DOHH2 (cell line): ENCODE measurements around the gene CILP.

Experiments used
- H3F3A ChIP-seq: fragments of 200-600 bp; sonication (generic), shearing (Covaris generic); 2 replicates; pipeline ENCODE4 v1.6.0; 2016; ENCODE audit warnings: antibody characterized with exemption, mild to moderate bottlenecking; ENCODE audit not compliant: control insufficient read depth, insufficient read depth
- H3K27ac ChIP-seq: fragments of 200-600 bp; sonication (generic); 2 replicates; pipeline ENCODE4 v1.5.1; 2014; ENCODE audit warnings: low read depth, mild to moderate bottlenecking, low read length, moderate library complexity
- H3K27me3 ChIP-seq: fragments of 200-600 bp; sonication (generic); 2 replicates; pipeline ENCODE4 v1.6.1; 2014; ENCODE audit warnings: mild to moderate bottlenecking, low read length, mixed read lengths; ENCODE audit not compliant: control insufficient read depth
- H3K36me3 ChIP-seq: fragments of 200-600 bp; sonication (generic); 2 replicates; pipeline ENCODE4 v1.6.1; 2014; ENCODE audit warnings: mild to moderate bottlenecking, low read length, moderate library complexity, mixed read lengths; ENCODE audit not compliant: control insufficient read depth
- H3K4me1 ChIP-seq: fragments of 200-600 bp; sonication (generic); 2 replicates; pipeline ENCODE4 v1.6.1; 2014; ENCODE audit warnings: mild to moderate bottlenecking, low read length, mixed read lengths; ENCODE audit not compliant: control insufficient read depth
- H3K4me2 ChIP-seq: fragments of 200-600 bp; sonication (generic); 2 replicates; pipeline ENCODE4 v1.6.0; 2014; ENCODE audit warnings: mild to moderate bottlenecking, low read length, moderate library complexity
- H3K4me3 ChIP-seq: fragments of 200-600 bp; sonication (generic); 2 replicates; pipeline ENCODE4 v1.5.1; 2014; ENCODE audit warnings: mild to moderate bottlenecking, low read length, mixed read lengths
- H3K79me2 ChIP-seq: fragments of 200-600 bp; sonication (generic); 2 replicates; pipeline ENCODE4 v1.6.1; 2014; ENCODE audit warnings: mild to moderate bottlenecking, low read length, mixed read lengths; ENCODE audit not compliant: control insufficient read depth
- H3K9me2 ChIP-seq: fragments of 200-600 bp; sonication (generic); replicated peaks from 2 replicates; pipeline ENCODE4 v1.6.1; 2014; ENCODE audit warnings: mild to moderate bottlenecking, low read length, mixed read lengths; ENCODE audit not compliant: control insufficient read depth
- H3K9me3 ChIP-seq: fragments of 200-600 bp; sonication (generic); 2 replicates; pipeline ENCODE4 v1.6.1; 2014; ENCODE audit warnings: antibody characterized with exemption, low read length, mixed read lengths; ENCODE audit not compliant: control insufficient read depth, insufficient read depth
- H4K20me1 ChIP-seq: fragments of 200-600 bp; sonication (generic); 2 replicates; pipeline ENCODE4 v1.6.0; 2014; ENCODE audit warnings: low read depth, mild to moderate bottlenecking, antibody characterized with exemption, low read length, moderate library complexity; ENCODE audit not compliant: control insufficient read depth, insufficient read depth
- CTCF ChIP-seq: fragments of 200-600 bp; sonication (generic); IDR thresholded peaks from one replicate; pipeline ENCODE4 v1.5.1; 2014; ENCODE audit warnings: antibody characterized with exemption, mild to moderate bottlenecking, low read depth, low read length; ENCODE audit not compliant: poor library complexity, severe bottlenecking
- EZH2phosphoT487 ChIP-seq: fragments of 200-600 bp; sonication (generic); IDR thresholded peaks from 2 replicates; pipeline ENCODE4 v1.6.1; 2017; ENCODE audit warnings: borderline replicate concordance, mild to moderate bottlenecking, antibody characterized with exemption, low read length, moderate library complexity, mixed read lengths

CILP gene

GRCh38 chr15:65180167-65180566 is 31.1 kb downstream of the CILP start:
- Histone ChIP-seq H3K9me3 (no peaks in the 10 kb centered on the region), H3K4me3 (no peak overlapping the region), H3K27ac (no peak overlapping the region), H3K36me3 (peaks cover 73% of the 10 kb centered on the region), H3K4me1 (peaks cover 8% of the 10 kb centered on the region), H3F3A (peaks cover 7% of the 10 kb centered on the region; the same call in 1 of the 2 replicates), H4K20me1 (no peaks in the 10 kb centered on the region), H3K9me2 (no peaks in the 10 kb centered on the region), H3K27me3 (no peaks in the 10 kb centered on the region), H3K4me2 (no peak overlapping the region), H3K79me2 (peaks cover 81% of the 10 kb centered on the region)
- TF ChIP-seq EZH2phosphoT487: no peak
- no peak for TF ChIP-seq CTCF

GRCh38 chr15:65177901-65178300 is 33.4 kb downstream of the CILP start:
- Histone ChIP-seq H3F3A (peaks cover 7% of the 10 kb centered on the region; the same call in 1 of the 2 replicates), H3K79me2 (peaks cover 73% of the 10 kb centered on the region), H3K27me3 (no peaks in the 10 kb centered on the region), H4K20me1 (no peaks in the 10 kb centered on the region), H3K27ac (no peak overlapping the region), H3K4me3 (no peak overlapping the region), H3K4me1 (peaks cover 9% of the 10 kb centered on the region), H3K9me3 (no peaks in the 10 kb centered on the region), H3K9me2 (no peaks in the 10 kb centered on the region), H3K4me2 (no peak overlapping the region), H3K36me3 (peaks cover 76% of the 10 kb centered on the region)
- TF ChIP-seq EZH2phosphoT487: no peak
- no peak for TF ChIP-seq CTCF

- Histone ChIP-seq H3K27ac (no peak overlapping the region), H3K9me2 (no peaks in the 10 kb centered on the region), H3K79me2 (peaks cover 68% of the 10 kb centered on the region), H3K4me2 (no peak overlapping the region), H3K4me1 (peaks cover 3% of the 10 kb centered on the region; the same call in 1 of the 2 replicates), H3K9me3 (no peaks in the 10 kb centered on the region), H3K27me3 (no peaks in the 10 kb centered on the region), H3F3A (peaks cover 5% of the 10 kb centered on the region; the same call in 1 of the 2 replicates), H3K36me3 (peaks cover 84% of the 10 kb centered on the region), H4K20me1 (no peaks in the 10 kb centered on the region), H3K4me3 (no peak overlapping the region)
- no peak for TF ChIP-seq CTCF
- no peak for TF ChIP-seq EZH2phosphoT487
These were observed 35.2 kb downstream of the CILP start for GRCh38 chr15:65176056-65176455.

GRCh38 chr15:65175511-65175910 is 35.8 kb downstream of the CILP start:
- H3K79me2 ChIP-seq: peaks cover 64% of the 10 kb centered on the region
- peaks cover 84% of the 10 kb centered on the region for H3K36me3 ChIP-seq
- H3K9me3 ChIP-seq: no peaks in the 10 kb centered on the region
- no peak for TF ChIP-seq CTCF
- no peak for TF ChIP-seq EZH2phosphoT487
- H3K4me1 ChIP-seq: peaks cover 3% of the 10 kb centered on the region; the same call in 1 of the 2 replicates
- no peaks in the 10 kb centered on the region for H4K20me1 ChIP-seq
- H3F3A ChIP-seq: peaks cover 5% of the 10 kb centered on the region; the same call in 1 of the 2 replicates
- no peak overlapping the region for H3K4me2 ChIP-seq
- no peak overlapping the region for H3K27ac ChIP-seq
- H3K4me3 ChIP-seq: no peak overlapping the region
- H3K9me2 ChIP-seq: no peaks in the 10 kb centered on the region
- H3K27me3 ChIP-seq: no peaks in the 10 kb centered on the region
